HG03139 (cell line): ENCODE data around the gene OR2C3.
"Not testable (repeated sequence)": the region's sequence is repeated elsewhere in the genome, so short reads cannot be mapped to it uniquely, and the experiment has no call there.

Source experiments
- ATAC-seq: cut with Tn5 transposase; IDR thresholded peaks from one replicate; pipeline ENCODE4 v1.9.1; 2021; ENCODE audit not compliant: unreplicated experiment

The OR2C3 gene

DNA sequence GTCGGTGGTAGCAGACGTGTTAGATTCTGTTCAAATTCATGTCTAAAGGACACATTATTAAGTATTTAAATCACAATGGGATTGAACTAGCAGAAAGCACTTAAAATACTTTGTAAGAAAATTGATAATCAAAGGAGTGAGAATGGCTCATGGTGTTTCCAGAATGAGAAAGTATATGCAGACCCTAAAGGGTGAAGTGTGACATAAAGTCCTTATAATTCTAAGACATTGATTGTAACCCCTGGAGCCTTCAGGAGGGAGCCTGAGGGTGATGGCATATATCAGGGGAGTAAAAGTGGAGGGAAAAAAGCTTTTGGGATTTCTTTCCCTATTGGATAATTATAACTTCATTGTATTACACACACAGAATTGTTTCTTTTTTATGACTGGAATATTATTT is at the start of gene OR2C3:
Gene OR2C3, minus strand, starts transcription at position 101 of the 400 bp plus-strand sequence. CDS start 3,929 bp downstream, outside the sequence.
- no peak for ATAC-seq

DNA sequence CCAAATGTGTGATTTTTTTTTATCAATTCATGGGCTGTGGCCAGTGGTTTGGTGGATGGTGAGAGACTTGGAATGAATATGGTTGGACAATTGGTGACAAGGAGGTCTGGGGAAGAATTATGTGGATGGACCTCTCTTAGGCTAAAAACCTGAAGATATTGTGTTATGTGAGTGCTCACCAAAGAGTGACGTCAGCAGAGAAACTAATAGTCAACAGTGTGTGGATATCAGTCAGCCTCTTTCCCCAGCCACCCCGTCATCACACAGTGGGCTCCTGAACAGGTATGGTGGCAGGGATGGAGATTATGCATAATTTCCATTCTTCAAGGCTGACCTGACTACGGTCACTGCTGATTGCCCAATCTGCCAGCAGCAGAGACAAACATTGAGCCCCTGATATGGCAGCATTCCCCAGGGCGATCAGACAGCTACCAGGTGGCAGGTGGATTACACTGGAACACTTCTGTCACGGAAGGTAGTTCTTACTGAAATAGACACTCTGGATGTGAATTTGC is 42.8 kb upstream of the OR2C3 start:
- no peak for ATAC-seq

DNA sequence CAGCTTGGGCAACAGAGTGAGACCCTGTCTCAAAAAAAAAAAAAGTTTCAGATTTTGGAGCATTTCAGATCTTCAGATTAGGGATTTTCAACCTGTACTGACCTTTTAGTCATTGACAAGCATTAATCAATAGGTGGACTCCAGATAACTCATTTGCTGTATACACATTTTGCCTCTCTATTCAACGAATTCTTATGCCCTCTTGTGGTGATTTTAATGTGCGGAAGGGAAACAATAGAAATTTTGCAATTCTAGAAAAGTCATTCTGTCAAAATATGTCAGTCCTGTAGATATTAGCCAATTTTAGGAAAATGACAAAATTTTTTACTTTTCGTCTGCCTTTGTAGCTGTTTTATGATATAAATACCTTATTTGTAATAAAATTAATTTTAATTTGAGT is 40.3 kb upstream of the OR2C3 start:
- ATAC-seq: no peak

DNA sequence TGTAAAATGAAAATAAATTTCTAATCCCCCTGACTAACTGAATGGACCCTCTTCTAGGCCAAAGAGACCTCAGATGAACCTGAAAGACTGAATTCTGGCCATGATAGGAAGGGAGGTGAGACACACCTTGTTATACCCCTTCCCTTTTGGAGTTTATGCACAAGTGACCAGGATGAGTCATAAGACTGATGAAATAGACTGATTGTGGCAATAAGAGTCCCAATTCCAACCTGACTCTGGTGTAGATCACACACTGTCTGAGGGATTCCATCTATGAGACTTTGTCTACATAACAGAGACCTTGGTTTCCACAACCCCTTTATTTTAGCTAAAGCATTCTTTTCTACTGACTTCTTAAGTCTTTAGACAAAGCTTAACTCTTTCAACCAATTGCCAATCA is 38.4 kb upstream of the OR2C3 start:
- ATAC-seq: no peak

DNA sequence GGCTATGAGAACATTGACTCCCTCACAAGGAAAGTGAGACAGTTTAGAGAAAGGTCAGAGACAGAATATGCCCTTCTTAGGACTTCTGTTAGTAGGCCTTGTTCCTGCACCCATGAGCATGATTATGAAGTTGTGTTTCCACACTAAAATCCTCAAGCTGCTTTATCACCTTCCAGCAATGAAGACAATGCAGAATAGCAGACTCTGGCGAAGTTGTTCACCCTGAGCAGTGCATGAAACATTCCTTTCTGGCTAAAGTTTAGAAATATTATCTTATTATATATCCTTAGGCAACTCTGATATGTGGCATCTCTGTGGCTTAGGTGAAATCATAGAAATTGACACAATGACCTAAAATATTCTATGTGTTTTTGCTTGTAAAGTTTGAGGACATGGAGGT is 38.0 kb upstream of the OR2C3 start:
- ATAC-seq: no peak

DNA sequence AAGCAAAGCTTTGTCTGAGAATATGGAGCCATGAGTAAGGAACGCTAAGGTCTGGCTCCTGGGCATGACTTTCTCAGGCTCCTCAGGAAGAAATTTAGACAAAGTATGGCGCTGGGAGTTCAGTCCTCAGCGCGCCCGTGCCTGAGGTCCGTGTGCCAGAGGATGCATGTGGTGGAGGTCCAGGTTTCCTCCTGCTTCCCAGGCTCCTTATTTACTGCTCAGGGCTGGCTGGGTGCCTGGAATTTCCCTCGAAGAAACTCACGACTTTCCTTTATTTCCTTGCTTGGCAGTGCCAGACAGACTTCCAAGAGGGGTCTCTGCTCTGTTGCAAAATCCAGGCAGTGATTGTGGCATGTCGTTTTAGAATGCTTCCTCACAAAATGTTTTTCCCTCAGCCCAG is 26.0 kb upstream of the OR2C3 start:
- no peak for ATAC-seq

DNA sequence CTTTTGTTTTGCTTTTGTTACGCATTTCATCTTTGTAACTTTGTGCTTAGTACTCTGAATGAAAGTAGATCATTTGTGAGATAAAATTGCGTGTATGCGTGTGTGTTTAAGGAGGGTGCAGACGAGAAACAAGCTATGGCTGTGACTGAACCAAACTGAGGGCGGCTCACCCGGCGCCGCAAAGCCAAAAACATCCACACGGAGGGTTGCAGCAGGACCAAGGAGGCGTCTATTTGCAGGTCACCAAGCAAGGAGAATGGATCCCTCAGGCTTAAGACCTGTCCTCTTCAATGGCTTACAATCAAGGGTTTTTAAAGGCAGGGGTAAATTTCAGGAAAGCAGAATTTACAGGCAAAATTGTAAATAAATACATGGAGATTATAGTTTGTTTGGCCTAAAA is 25.5 kb upstream of the OR2C3 start:
- no peak for ATAC-seq

DNA sequence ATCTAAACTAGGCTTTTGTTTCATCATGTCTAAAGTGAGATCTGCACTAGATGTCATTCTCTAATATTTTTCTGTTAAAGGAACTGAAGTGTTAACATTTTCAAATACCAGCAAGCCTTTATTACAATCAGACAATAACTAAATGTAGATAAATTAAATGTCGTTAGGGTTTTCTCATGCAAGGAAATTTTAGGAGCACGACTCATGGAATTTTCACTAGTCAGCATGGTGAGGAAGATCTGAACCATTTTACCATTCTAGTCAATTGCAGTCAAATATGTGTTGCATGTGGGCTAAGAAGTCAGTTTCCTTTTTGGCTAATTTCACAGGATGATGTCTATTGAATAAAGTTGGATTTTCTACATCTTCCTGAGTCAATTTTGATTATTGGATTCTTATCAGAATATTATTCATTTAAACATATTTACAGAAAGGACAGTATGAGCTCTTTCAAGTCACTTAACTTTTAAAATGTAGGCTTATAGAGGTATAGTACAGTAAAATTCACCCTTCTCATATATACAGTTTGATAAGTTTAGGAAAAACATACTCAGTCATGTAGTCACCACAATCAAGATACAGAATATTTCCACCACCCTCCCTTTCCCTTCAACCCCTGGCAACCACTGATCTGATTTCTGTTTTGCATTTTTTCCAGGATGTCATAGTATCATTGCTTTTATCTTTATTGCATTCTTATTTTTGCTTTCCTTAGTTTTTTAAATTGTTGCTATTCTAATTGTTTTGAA is 21.9 kb upstream of the OR2C3 start:
- no peak for ATAC-seq

DNA sequence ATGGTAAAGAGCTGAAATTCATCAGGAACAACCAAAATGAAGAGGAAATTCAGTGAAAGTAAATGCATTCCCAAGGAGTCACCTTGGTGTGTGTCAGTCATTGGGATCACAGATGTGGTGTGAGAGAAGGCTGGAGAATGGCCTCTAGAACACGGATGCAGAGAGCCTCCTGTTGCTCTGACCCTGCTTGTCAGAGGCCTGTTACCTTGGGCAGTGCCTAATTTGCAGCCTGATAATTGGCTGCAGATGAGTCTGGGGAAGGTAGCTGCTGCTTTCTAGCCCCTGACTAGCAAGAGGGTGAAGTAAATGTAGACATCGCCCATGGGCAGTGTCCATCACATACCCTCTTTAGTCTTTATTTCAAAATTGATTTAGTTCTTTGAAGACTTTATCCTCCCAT is 16.0 kb upstream of the OR2C3 start:
- no peak for ATAC-seq

DNA sequence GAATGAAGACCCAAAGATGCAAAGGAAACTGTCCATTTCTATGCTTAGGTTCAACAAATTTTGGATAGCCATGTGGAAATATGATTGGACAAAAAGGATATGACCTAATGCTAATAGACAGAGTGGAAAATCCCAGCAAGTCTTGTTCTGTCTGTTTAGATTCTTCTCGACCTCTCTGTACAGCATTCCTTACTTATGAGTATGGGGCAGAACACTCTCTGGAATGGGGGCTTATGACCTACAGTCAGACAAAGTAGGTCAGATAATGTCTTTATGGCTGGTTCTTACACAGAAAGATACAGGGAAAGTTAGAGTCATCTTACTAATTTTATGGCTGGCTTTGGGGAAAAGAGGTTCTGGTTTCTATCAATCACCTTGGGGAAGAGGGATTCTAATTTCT is 15.5 kb upstream of the OR2C3 start:
- no peak for ATAC-seq

DNA sequence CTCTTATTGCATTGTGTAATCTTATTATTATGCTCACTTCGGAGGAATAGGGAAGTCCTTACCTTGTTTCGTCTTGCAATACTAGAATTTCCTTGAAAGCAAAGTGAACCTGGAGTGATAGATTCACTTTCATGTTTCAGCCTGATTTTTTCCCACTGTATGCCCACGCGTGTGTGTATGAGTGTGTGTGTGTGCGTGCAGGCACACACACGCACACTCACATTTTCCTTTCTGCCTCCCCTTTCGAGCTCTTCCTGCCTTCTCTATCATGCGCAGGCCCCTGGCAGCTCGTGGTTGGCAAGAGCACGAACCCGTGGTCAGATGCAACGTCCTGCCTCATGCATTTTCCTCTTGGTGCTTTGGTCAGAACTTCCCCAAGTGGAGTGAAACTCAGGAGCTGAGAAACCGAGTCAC is 12.5 kb upstream of the OR2C3 start, which contains the start of gene GCSAML:
Gene GCSAML, plus strand, starts transcription at position 366 of the 414 bp plus-strand sequence. CDS start 58 bp downstream, outside the sequence.
- ATAC-seq: no peak

DNA sequence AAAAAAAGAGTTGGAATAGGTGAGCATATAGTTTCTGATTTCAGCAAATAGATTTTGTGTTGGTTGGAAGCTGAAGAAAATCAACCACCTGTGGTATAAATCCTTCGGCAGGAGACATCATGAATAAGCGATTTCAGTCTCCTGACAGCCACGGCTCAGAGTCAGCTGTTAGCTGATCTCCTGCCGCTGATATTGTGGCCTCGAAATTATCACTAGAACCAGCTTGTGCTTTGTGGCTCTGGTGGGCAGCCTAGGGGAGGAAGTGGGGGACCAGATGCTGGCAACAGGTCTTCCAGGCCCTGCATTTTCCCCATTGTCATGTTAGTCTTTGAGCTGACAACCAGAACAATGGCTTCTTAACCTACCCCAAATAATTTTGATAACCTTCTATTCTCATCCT is 11.9 kb upstream of the OR2C3 start:
- ATAC-seq: no peak

DNA sequence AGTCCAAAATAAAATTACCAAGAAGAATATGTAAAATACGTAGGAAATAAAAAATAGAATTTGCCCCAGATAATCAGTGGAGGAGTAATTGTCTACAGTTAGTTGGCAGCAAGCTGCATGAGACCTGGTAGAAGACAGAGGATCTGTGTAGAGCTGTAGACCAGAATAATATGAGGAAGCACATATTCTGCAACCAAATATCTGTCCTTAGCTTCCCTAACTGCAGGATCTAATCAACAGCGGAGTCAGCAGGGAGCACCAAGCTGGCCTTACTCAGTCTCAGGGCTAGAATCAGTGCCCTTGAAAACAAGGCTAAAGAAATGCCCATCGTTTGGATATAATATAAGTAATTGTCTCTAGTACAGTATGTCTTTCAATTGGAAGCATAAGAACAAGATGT is 6.6 kb upstream of the OR2C3 start:
- ATAC-seq: no peak

DNA sequence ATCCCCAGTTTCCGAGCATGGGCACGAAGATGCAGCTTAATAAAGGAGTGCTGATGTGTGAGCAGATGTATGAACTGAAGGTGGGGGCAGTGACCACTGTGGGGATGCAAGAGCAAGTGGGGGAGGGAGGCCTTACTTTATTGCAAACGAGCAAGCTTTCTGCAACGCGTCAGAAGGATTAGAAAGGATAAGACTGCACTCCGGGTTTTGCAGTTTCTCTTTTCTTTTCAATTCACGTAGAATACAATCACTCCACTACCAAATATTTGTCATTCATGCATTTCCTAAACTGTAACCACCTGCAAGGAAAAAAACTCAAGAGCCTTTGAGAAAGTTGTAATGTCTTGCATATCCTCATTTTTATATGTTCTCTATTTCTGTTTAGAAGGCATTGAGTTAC is 4.3 kb upstream of the OR2C3 start:
- no peak for ATAC-seq

DNA sequence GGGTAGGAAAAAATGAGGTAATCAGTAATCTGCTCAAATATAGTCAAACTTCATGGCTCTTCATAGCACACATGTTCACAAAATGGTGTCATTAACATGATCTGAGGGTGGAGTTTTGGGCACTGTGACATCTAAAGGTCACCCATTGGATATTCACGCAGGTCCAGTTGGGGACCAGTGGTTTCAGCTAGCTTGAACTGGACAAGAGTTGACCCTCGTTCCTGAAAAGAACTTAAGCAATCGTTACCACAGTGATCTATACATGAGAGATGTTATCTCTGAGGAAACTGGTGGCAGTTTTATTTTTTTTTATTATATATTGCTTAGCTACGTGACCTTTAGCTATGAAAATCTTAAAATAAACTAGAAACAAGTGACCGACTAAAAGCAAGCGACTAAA is 3.0 kb upstream of the OR2C3 start:
- ATAC-seq: no peak

DNA sequence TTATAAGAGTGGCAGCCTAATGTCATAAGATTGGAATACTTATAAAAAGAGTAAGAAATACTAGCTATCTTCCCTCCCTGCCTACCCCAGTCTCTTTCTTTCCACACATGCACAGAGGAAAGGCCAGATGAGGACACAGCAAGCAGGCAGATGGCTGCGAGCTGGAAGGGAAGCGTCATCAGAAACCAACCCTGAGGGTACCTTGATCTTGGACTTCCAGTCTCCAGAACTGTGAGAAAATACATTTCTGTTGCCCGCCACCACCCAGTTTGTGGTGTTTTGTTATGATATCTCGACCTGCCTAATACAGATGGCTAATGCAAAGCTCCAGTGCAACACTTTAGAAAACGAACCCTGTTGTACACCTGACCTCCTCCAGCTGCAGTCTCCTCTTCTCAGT is 2.3 kb upstream of the OR2C3 start:
- ATAC-seq: no peak

DNA sequence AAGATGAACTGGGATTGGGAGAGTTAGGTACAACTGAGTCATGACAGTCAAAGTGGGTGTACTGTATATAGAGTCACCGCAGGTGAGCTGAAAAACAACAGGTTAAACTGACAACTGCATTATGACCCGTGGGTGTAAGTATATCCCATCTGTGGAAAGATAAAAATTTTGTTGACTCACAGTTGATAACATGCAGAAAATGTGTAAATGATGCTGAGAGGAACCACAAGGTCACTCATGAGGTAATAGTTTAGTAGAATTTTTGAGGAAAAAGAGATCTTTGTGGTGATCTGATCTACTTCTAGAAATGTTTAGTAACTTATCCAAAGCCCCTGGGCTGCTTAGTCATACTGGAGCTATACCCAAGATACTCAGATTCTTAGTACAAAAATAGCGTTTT is 838 bp downstream of the OR2C3 start:
- ATAC-seq: no peak

DNA sequence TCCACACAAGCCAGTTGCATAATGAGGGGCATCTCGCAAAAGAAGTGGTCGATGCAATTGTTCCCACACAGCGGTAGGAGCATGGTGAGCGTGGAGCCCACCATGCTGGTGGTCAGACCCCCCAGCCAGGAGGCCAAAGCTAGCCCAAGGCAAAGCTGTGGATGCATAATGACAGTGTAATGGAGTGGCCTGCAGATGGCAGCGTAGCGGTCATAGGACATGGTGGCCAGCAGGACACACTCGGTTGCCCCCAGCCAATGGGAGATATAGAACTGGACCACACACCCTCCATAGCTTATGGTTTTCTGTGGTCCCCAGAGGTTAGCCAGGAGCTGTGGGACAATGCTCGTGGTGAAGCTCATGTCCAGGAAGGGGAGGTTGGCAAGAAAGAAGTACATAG is 4.3 kb downstream of the OR2C3 start:
- ATAC-seq: no peak

DNA sequence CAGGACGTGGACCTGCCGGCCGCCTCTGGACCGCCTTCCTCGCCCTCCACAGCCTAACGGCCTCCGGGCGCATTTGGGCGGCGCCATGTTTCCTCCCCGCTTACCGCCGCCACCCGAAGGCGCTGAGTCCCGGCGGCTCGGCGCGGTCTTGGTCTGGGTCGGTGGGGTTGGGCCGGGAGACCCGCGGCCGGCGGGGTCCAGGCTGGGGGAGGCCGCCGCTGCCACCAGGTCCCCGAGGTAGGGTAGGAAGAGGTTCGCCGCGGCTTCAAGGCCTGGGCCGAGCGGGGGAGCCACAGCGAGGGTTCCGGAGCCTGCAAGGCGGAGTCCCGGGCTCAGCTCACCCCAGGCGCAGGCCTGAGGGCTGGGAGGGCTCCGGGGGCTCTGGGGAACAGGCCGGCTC is 5.5 kb downstream of the OR2C3 start:
- ATAC-seq: no peak

DNA sequence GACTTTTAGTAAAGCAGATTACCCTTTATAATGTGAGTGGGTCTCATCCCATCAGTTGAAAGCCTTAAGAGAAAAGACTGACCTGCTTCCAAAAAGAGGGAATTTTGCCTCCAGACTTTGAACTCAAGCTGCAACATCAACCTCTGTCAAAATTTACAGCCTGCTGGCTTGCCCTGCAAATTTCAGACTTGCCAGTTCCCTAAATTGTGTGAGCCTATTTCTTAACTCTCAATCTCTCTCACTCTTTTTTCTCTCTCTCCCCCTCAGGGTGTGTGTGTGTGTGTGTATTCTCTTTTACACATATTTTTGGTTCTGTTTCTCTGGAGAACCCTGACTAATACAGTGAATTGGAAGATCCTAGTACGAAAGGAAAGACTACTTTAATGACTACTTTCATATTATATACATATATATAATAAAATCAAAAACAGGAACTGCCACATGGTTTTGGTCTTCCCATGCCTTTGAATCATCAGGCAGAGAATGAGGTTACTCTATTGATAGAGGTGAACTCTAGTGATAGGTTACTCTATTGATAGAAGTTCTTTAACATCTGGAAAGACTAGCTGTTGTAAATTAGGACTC is 6.4 kb downstream of the OR2C3 start:
- no peak for ATAC-seq

DNA sequence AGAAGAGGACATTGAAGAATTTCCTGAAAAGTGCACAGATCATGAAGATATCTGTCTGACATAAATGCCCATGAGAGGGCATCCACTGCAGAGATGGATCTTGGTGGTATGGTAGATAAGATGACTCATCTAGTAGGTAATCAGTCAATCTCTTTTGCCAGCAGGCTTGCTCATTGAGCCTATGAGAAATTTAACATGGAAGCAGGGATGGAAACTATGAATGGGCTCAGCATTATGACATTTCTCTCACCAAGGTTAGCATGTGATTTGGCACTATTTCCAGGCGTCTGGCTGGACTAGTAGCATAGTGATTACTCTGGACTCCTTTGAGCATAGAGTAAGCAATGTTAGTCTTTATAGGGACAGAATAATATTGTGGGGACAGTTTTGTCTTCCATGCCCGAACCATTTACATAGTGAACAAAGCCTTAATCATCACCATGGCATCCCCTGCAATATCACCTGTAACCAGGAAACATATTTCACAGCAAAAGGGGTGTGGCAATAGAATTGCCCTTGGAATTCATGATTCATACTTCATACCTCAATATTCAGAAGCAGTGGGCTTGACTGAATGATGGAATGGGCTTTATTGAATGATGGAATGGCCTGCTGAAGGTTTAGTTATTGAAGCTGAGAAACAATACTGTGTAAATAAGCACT is 7.3 kb downstream of the OR2C3 start:
- no peak for ATAC-seq

DNA sequence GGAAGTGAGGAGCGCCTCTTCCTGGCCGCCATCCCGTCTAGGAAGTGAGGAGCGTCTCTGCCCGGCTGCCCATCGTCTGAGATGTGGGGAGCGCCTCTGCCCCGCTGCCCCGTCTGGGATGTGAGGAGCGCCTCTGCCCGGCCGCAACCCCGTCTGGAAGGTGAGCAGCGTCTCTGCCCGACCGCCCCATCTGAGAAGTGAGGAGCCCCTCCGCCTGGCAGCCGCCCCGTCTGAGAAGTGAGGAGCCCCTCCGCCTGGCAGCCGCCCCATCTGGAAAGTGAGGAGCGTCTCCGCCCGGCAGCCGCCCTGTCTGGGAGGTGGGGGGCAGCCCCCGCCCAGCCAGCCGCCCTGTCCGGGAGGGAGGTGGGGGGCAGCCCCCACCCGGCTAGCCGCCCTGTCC is 14.4 kb downstream of the OR2C3 start:
- not testable (repeated sequence) for ATAC-seq
